RCC 7860 (cell line): ENCODE results near the gene VMO1.

Source experiments
- DNase-seq: peaks from one replicate; pipeline ENCODE4 v3.0.0-alpha.2; 2015; ENCODE audit warnings: low spot score
- FAIRE-seq: peaks from 2 replicates; lab custom pipeline; 2012; peaks lifted over from hg19 to GRCh38; lab: Jason Lieb, UNC

Gene VMO1

DNA sequence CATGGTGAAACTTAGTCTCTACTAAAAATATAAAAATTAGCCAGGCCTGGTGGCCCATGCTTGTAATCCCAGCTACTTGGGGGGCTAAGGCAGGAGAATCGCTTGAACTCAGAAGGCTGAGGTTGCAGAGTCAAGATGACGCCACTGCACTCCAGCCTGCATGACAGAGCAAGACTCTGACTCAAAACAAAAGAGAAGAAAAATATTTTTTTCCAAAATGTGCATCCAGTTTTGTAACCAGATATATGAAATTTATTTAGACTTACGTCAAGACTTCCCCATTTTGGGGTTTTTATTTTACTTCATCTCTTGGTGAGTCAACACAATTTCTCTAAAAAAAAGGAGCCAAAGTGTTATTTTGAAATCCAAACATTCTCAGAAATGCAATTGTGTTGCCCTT lies 20.0 kb downstream of the VMO1 start:
- DNase-seq (no peak), FAIRE-seq (no peak)

DNA sequence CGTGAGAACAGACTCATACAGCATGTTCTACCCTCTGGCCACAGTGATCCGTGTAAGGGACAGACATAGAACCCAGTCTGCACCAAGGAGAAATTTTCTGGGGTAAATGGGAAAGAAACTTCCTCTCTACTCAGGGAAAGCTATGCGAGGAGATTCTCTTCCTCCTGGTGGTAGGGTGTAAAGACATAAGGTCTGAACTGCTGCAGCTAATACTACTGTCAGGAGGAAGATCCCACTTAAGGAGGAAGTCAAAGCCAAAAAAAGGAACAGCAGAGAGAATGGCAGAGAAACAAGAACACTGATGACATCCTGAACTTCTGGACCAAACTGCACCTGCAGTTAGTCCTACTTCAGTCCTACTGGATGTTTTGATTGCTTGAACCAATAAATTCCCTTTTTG lies 21.6 kb downstream of the VMO1 start:
- no peak for FAIRE-seq
- no peak for DNase-seq

DNA sequence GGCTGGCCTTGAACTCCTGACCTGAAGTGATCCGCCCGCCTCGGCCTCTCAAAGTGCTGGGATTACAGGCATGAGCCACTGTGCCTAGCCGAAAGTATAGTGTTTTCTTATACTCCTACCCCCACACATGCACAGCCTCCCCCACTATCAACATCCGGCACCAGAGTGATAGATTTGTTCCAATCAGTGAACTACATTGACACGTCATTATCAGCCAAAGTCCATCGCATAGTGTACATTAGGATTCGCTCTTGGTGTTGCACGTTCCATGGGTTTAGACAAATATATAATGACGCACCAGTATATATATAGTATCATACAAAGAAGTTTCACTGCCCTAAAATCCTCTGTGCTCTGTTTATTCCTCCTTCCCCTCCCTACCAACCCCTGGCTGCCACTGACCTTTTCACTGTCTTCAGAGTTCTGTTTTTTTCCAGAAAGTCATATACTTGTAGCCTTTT lies 26.4 kb downstream of the VMO1 start:
- DNase-seq: no peak
- FAIRE-seq: no peak

DNA sequence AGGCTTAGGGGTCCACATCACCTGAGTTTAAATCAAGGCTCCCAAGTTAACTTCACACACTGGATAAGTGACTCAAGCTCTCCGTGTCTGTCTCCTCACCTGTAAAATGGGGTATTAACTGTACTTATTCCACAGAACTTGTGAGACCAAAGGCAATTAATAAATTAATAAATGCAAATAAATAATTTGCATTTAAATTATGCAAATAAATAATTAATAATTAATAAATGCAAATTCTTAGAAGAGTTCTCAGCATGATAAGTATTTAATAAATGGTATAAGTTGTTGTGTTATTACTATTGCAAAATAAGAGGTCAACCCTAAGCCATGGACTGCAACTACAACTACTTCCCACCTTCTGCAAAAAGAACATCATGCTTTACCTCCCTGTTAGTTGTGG lies 32.8 kb downstream of the VMO1 start:
- DNase-seq: no peak
- FAIRE-seq: no peak

DNA sequence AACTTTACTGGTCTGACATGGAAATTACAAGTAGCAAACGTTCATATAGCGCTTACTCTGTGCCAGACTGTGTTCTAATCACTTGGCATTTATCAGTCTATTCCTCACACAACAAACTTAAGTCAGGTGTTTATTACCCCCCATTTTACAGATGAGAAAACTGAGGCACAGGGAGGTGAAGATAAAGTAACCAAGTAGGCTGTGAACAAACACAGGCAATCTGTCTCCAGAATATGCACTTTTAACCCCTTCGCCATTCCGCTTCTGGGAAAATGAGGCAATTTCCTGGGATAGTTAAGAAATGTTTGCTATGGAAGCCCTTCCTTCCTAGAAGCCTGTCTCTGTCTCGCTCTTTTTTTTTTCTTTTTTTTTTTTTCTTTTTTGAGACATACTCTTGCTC lies 34.2 kb downstream of the VMO1 start:
- FAIRE-seq (no peak), DNase-seq (no peak)

DNA sequence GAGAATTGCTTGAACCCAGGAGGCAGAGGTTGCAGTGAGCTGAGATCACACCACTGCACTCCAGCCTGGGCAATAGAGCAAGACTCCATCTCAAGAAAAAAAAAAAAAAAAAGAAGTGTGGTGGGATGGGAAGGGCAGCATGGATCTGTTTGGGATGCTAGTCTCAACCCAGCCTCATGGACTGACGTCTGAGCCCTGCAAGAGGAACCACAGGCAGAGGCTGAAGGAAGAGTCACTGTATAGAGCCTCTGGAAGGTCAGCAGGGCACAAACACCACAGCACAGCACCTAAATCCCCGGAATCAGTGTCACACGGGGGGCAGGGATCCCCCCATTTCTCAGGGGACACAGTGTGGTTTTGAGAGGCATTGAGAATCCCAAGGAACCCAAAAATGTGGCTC lies 35.6 kb downstream of the VMO1 start:
- DNase-seq (no peak), FAIRE-seq (no peak)

DNA sequence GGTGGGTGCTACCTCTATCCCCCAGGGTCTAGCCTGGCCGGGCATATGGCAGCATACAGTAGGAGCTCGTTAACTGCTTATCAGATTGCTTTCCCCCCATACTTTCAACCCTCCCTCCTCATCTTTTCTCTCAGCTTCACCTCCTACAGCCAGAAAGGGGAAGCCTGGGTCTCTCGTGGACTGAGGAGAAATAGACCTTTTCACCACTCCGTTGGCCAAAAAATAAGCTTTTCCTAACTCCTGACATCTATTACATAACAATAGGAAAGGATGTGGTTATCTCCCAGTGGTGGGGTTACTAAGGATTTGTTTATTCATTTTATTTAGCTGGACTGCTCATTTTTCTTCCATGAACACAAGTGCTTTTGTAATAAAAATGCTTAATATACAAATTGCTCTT lies 37.5 kb downstream of the VMO1 start:
- FAIRE-seq: no peak
- DNase-seq: no peak

DNA sequence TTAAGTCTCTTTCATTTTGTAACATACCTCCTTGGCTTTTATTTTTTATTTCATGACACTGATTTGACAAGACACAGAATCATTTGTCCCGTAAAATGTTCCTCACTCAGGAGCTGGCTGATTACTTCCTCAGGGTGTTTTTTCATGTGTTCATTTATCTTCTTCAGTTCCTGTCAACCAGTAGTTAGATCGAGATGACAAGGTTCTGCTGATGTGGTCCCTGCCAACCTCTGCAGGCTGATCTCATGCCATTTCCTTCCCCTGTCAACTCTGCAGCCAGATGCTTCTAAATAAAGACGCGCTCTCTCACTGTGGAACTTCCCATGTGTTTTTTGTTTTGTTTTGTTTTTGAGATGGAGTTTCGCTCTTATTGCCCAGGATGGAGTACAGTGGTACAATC lies 38.3 kb downstream of the VMO1 start:
- DNase-seq: no peak
- FAIRE-seq: no peak

DNA sequence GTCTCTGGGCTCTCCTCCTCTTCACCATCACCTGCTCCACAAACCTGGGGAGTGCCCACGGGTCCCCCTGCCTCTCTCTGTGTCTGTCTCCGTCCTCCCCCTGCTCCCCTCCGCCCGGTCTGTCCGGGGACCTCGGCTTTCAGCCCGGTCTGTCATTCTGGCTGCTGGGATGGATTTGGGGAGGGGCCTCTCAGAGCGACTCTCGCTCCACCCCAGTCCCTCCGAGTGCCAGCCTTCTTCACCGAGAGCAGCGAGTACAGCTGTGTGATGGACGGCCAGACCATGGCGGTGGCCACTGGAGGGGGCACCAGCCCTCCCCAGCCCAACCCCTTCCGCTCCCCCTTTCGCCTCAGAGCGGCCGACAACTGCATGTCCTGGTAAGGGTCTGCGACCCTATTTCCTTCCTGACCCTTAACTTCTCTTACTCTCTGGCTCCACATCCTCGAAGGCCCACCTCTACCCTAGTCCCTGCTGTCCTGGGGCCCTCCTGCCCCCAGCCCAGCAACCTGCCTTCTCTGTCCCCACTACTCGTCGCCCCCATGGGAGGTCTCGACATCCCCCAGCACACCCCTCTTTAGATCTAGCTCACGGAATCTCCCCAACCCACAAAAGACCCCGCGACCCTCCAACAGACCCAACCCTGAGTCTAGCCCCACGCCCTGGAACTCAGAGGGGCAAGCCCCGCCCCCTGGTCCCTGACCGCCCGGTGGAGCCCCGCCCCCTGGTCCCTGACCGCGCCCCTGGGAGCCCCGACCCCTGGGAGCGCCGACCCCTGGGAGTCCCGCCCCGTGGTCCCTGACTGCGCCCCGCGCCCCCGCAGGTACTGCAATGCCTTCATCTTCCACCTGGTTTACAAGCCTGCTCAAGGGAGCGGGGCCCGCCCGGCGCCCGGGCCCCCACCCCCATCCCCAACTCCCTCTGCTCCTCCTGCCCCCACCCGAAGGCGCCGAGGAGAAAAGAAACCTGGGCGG lies 40.9 kb downstream of the VMO1 start:
- DNase-seq: no peak

DNA sequence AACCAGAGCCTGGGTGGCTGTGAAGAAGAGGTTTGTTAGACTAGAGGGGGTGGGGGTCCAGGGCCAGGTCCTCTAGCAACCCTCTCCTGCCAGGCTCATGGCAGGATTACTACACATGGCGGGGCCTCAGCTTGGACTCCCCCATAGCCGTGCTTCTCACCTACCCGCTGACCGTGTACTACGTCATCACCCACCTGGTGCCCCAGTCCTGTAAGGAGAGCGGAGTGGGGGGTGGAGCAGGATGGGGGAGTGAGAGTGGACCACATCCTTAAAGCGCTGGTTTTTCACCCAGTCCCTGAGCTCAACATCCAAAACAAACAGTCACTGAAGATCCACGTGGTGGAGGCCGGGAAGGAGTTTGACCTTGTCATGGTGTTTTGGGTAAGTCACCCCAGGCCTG lies 42.3 kb downstream of the VMO1 start:
- FAIRE-seq (no peak), DNase-seq (no peak)

More for the DNA sequence above, 40.9 kb downstream of the VMO1 start:
- no peak for FAIRE-seq

DNA sequence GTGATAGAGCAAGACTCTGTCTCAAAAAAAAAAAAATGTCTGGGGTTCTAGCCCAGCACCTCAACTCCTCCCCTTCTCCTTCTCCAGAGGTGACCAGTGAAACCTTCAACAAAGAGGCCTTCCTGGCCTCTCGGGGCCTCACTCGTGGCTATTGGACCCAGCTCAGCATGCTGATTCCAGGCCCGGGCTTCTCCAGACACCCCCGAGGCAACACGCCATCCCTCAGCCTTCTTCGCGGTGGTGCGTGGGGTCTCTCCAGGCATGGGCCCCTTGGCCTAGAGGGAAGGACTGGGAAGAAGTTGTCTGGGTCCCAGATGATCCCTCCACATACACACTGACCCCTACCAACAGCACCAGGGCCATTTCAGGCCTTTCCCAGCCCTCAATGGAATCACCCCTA lies 42.9 kb downstream of the VMO1 start:
- no peak for FAIRE-seq
- DNase-seq: no peak

DNA sequence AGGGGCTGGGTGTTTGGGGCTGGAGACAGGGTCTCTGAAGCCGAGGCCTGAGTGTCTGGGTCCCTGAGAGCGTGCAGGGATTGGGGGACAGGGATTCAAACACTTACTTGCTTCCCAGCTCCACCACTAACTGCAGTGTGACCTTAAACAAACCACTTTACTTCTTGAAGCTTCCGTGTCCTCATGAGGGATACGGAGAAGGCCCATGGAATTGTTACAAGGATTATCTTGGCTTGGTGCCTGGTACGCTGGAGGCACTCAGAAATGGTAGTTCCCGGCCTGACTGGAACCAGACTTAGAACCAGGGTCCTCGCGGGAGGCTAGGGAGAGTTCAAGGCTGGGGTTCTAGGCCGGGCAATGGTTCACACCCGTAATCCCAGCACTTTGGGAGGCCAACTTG lies 43.5 kb downstream of the VMO1 start:
- FAIRE-seq: no peak
- DNase-seq: no peak

DNA sequence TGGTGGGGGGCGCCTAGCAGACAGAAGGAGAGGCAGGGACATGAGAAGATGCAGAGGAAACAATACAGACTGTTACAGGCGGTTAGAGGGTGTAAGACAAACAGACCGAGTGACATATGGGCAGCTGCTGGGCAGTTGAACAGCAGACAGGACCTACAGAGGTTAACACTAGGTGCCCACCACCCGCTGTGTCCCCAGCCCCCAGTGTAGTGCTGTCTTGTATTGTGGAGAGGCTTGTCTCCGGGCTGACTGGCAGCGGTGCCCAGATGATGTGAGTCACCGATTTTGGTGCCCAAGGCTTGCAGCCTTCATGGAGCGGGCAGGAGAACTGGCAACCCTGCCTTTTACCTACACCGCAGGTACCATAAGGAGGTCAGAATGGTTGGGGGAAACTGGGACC lies 44.0 kb downstream of the VMO1 start:
- DNase-seq: no peak
- FAIRE-seq: no peak

DNA sequence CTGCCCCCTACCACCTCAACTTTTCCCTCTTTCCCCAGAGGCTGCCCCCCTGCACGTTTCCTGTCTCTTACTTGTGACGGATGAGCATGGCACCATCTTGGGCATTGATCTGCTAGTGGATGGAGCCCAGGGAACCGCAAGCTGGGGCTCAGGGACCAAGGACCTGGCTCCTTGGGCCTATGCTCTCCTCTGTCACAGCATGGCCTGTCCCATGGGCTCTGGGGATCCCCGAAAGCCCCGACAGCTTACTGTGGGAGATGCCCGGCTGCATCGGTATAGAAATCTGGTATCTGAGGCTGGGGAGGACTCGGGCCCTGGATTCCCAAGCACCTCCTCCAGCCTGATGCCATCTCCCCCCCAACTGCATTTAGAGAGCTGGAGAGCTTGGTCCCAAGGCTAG lies 44.6 kb downstream of the VMO1 start:
- no peak for FAIRE-seq
- no peak for DNase-seq

DNA sequence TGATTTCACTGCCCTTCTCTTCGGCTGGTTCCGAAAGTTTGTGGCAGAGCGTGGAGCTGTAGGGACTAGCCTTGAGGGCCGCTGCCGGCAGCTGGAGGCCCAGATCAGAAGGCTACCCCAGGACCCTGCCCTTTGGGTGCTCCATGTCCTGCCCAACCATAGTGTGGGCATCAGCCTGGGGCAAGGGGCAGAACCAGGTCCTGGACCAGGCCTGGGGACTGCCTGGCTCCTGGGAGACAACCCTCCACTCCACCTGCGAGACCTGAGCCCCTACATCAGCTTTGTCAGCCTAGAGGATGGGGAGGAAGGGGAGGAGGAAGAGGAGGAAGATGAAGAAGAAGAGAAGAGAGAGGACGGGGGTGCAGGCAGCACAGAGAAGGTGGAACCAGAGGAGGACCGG lies 45.6 kb downstream of the VMO1 start:
- no peak for FAIRE-seq
- no peak for DNase-seq

DNA sequence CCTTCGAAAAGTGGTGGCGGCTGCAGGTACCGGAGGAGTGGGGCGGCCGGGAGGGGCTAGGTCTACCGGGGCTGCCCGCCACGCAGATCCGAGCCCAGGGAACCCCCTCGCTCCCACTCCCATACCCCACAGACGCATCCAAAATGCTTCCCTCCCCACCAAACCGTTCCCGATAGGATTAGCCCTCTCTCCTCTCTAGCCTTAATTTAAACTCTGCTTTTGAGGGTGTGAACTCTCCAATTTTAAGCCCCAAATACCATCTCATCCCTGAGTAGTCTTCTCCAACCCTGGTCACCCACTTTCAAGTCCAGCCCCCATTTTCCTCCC lies 46.2 kb downstream of the VMO1 start:
- DNase-seq (no peak), FAIRE-seq (no peak)

DNA sequence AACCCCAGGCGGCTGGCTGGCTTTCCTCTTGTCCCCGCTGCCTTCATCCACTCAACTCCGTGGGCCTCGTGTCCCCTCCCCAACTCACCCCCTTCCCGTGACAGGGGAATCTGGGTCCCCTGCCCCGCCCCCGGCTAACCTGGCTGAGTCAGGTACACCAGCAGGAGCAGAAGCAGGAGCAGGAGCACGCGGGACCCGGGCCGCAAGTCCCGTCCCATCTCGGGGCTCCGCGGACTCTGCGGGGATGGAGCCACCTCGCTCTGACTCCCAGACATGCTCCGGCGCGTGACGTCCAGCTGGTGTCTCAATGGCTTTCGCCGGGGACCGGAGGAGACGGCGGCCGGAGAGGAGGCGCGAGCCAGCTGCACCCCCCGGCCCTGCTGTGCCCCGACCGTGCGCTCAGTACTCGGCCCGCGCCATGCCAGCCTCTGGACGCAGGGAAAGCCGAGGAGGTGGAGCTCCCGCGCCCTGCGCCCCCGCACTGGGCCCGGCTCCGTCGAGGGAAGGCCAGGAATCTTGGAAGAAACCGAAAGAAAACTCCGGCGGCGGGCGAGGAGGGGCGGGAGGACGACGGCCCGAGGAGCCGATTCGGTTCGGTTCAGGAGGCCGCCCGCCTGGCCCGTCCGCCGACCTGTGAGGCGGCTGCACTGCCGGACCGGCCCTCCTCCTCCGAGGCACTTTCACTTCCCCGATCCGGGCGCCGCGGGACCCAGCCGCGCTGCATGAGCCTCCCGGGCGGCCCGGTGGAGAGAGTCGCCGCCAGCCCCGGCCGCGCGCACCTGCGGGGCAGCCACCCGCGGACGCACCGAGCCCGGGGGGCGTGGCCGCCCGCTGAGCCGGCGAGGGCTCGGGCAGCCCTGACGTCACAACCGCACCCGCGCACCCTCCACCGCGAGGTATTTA lies 46.8 kb downstream of the VMO1 start, which contains the start of the genes CXCL16 and ZMYND15:
Gene CXCL16, minus strand, starts transcription at position 807 of the 903 bp plus-strand sequence. Its CDS starts 589 bp downstream, at position 218.
Gene ZMYND15, plus strand, starts transcription at position 712 of the 903 bp plus-strand sequence. CDS start 716 bp downstream, outside the sequence.
- FAIRE-seq: no peak
- no peak for DNase-seq

DNA sequence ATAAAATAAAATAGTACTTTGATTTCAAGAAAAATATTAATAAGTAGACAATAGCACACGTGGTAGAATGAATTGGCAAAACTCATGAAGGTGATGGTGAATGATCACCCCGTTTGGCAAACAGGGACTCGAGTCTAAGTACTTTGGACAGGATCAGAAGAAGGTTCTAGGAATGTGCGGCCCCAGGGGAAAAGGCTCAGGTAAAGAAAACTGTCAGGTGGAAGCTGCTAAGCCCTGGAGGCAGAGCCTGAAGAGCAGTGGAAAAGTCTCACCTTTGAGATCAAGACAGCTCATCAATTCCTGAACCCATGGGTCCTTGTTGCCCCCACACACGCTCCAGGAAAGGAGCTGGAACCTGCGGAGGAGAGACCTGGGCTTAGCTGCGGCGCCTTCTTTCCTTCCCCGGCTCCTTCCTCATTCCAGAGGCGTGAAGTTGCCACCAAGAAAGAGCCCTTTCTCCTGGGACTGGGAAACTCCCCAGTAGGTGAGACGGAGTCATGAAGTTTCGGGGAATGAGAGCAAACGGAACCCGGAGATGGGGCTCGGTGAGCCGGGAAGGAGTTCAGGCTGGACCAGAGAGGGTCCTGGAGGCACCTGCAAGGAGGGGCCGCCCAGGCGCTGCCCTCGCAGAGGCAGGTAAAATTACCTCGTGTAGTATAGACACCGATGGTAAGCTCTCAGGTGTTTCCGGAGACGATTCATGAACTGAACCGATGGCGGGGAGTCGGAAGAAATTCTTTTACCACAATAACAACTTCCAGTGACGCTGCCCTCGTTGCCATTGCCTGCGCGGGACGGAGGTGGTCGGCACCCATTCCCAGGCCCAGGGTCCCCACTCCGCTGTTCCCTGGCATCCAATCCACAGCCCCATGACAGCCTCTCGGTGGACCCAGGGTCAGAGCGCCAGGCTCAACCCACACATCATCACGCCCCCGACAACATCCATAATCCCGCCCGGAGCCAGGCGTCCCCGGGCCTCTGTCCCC lies 47.7 kb downstream of the VMO1 start:
- no peak for DNase-seq
- no peak for FAIRE-seq

DNA sequence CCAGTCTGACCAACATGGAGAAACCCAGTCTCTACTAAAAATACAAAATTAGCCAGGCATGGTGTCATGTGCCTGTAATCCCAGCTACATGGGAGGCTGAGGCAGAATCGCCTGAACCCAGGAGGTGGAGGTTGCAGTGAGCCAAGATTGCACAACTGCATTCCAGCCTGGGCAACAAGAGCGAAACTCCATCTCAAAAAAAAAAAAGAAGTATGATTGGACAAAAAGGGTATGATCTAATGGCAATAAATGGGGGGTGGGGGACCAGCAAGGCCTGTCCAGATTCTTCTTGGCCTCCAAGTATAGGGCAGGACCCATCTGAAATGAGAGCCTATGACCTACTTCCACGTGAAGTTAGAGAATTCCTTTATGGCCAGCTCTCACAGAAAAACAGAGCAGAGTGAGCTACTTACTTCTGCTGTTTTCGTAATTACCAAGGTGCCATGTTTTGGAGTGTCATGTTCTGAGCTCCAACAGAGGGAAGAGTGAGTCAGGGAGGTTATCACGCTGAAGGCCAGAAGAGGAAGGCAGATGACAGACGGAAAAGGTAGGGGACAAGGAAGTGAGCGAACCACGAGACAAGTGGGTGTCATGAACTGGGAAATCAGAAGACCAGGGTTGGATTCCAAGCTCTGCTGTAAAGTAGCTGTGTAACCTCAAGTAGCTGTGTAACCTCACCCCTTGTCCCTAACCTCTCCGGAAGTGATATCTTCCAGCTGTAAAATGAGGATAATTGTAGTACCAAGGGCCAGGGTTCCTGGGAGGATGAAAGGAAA lies 50.1 kb downstream of the VMO1 start:
- no peak for FAIRE-seq

More for the DNA sequence above, 50.1 kb downstream of the VMO1 start:
- DNase-seq: no peak
